IMR-90 (cell line): ENCODE results near the gene MEIS1. TPM values are rescaled to one million over a fixed set of nuclear protein-coding genes. Genes with fewer than 3 reads are reported as not detected.

Experiments
- polyA plus RNA-seq, 3 experiments: library from polyadenylated mRNA; depleted of rRNA; stranded (reverse); fragments of >200 nt; gene quantifications; 2 replicates each; pipeline ENCODE4 v1.2.3, GENCODE V29; 2012; ENCODE audit warnings: low replicate concordance in 1 of 3
- total RNA-seq: library from RNA; depleted of rRNA; stranded (reverse); fragments of >200 nt; gene quantifications from 2 replicates; pipeline ENCODE4 v1.2.3, GENCODE V29; 2012
- TF ChIP-seq, protein P1 (sequence below): conservative IDR thresholded peaks from 2 replicates; pipeline ENCODE4 v1.5.1; 2012; ENCODE audit warnings: mild to moderate bottlenecking, low read depth, low read length, improper control_type of control experiment

Gene MEIS1
- total and polyA plus RNA-seq, 2 of the 4 experiments (the other 2 are of a cell fraction): 54.4 to 157 TPM

DNA sequence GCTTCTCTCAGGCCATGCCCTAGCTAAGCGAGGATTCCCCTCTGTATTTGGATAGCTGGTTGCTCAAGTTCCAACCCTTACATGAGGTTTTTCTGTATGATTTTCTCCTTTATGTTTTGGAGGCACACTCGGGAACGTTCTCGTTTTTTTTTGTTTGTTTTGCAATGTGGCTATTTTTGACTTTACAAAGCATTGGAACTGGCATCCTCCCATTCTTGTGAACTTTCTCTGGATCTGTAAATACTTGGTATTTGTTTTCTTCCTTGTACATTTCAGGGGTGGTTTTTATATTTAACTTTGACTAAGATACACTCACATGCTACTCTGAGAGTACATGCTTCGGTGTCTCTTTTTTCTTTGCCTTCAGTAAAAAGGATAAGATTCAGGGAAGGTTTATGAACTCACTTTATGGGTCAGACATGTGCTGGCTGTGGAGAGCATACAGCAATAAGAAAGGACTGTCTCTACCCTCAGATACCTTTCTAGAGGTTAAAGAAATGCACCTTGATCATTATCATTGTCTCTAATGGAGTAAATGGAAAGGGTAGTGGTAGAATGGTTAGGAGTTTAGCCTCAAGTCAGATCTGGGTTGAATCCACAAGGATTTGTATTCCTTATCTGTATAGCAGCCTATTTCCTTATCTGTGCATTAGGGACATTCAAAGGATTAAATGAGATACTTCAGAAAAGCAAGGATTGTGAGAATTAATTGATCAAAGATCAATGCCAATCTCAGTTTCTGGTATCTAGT is 61.9 kb downstream of the MEIS1 start (continued):
- TF ChIP-seq, protein P1, sequence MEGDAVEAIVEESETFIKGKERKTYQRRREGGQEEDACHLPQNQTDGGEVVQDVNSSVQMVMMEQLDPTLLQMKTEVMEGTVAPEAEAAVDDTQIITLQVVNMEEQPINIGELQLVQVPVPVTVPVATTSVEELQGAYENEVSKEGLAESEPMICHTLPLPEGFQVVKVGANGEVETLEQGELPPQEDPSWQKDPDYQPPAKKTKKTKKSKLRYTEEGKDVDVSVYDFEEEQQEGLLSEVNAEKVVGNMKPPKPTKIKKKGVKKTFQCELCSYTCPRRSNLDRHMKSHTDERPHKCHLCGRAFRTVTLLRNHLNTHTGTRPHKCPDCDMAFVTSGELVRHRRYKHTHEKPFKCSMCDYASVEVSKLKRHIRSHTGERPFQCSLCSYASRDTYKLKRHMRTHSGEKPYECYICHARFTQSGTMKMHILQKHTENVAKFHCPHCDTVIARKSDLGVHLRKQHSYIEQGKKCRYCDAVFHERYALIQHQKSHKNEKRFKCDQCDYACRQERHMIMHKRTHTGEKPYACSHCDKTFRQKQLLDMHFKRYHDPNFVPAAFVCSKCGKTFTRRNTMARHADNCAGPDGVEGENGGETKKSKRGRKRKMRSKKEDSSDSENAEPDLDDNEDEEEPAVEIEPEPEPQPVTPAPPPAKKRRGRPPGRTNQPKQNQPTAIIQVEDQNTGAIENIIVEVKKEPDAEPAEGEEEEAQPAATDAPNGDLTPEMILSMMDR: no peak
